ENCODE data around the gene PALS2.

GRCh38 chr7:24536682-24537081 is 36.6 kb upstream of the PALS2 start:
- TF ChIP-seq, protein P1, sequence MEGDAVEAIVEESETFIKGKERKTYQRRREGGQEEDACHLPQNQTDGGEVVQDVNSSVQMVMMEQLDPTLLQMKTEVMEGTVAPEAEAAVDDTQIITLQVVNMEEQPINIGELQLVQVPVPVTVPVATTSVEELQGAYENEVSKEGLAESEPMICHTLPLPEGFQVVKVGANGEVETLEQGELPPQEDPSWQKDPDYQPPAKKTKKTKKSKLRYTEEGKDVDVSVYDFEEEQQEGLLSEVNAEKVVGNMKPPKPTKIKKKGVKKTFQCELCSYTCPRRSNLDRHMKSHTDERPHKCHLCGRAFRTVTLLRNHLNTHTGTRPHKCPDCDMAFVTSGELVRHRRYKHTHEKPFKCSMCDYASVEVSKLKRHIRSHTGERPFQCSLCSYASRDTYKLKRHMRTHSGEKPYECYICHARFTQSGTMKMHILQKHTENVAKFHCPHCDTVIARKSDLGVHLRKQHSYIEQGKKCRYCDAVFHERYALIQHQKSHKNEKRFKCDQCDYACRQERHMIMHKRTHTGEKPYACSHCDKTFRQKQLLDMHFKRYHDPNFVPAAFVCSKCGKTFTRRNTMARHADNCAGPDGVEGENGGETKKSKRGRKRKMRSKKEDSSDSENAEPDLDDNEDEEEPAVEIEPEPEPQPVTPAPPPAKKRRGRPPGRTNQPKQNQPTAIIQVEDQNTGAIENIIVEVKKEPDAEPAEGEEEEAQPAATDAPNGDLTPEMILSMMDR (IDR thresholded peaks at IDR 0.05), result no peak
- TF ChIP-seq EP300 (IDR thresholded peaks at IDR 0.05) (no peak), POLR2A (IDR thresholded peaks at IDR 0.05) (no peak)

Measured in sigmoid colon (tissue), 4 donors.